Endodermal cell (in vitro differentiated cells): Measurements from ENCODE around the gene MYL11. TPM values are rescaled to one million over a fixed set of nuclear protein-coding genes. Genes with fewer than 3 reads are reported as not detected.

ENCODE experiments used
- DNase-seq: peaks from one replicate; pipeline ENCODE4 v3.0.0-alpha.2; 2017
- H3K27ac ChIP-seq: 2 replicates; pipeline ENCODE4 v1.5.1; 2013; ENCODE audit warnings: mild to moderate bottlenecking, low read depth, low read length, moderate library complexity
- H3K27me3 ChIP-seq: 2 replicates; pipeline ENCODE4 v1.6.1; 2013; ENCODE audit warnings: mild to moderate bottlenecking, low read length, moderate library complexity; ENCODE audit not compliant: insufficient read depth, control insufficient read depth, poor library complexity, severe bottlenecking
- H3K36me3 ChIP-seq: 2 replicates; pipeline ENCODE4 v1.7.0; 2013; ENCODE audit warnings: mild to moderate bottlenecking, low read length, moderate library complexity; ENCODE audit not compliant: control insufficient read depth, insufficient read depth
- H3K4me1 ChIP-seq: one replicate; pipeline ENCODE4 v1.7.0; 2013; ENCODE audit warnings: low read length; ENCODE audit not compliant: control insufficient read depth, insufficient read depth
- H3K4me3 ChIP-seq: 2 replicates; pipeline ENCODE4 v1.5.1; 2013; ENCODE audit warnings: mild to moderate bottlenecking, low read length, moderate library complexity
- H3K9ac ChIP-seq: 2 replicates; pipeline ENCODE4 v1.6.1; 2013; ENCODE audit warnings: mild to moderate bottlenecking, low read length, moderate library complexity; ENCODE audit not compliant: poor library complexity, severe bottlenecking; ENCODE audit errors: extremely low read depth
- H3K9me3 ChIP-seq: 2 replicates; pipeline ENCODE4 v1.6.1; 2013; ENCODE audit warnings: mild to moderate bottlenecking, low read length, moderate library complexity; ENCODE audit not compliant: control insufficient read depth
- H3K27ac Mint-ChIP-seq: 2 replicates; pipeline ENCODE4 v1.8.0; 2020; ENCODE audit warnings: mixed read lengths
- H3K27me3 Mint-ChIP-seq: 2 replicates; pipeline ENCODE4 v1.8.0; 2021; ENCODE audit warnings: mild to moderate bottlenecking, mixed read lengths; ENCODE audit not compliant: insufficient read depth
- H3K36me3 Mint-ChIP-seq: 2 replicates; pipeline ENCODE4 v1.8.0; 2020; ENCODE audit warnings: low read depth, mixed read lengths
- H3K4me1 Mint-ChIP-seq: 2 replicates; pipeline ENCODE4 v1.8.0; 2020; ENCODE audit warnings: mixed read lengths
- H3K4me3 Mint-ChIP-seq: 2 replicates; pipeline ENCODE4 v1.8.0; 2020; ENCODE audit warnings: mild to moderate bottlenecking, moderate library complexity, mixed read lengths
- H3K9me3 Mint-ChIP-seq: 2 replicates; pipeline ENCODE4 v1.8.0; 2020; ENCODE audit warnings: mild to moderate bottlenecking, mixed read lengths
- WGBS, 2 experiments: methylation state at CpG; one replicate each; pipeline versions ENCODE4 v1.1.5 to v1.1.7; 2013; ENCODE audit warnings: missing lambda C conversion rate in 2 of 2, mixed read lengths in 1 of 2; ENCODE audit not compliant: insufficient coverage in 1 of 2, insufficient read length in 1 of 2; 5-methylcytosine and 5-hydroxymethylcytosine counted together
- total RNA-seq, 2 donors: library from RNA; stranded (reverse); fragmentation: NEBNext Ultra II Directional in 1 of 2; extraction: Animal tissue kit (Norgen Biotek cat#: 25700) in 1 of 2; gene quantifications; 2 replicates in 1 of 2; 3 replicates in 1 of 2; pipeline ENCODE4 v1.2.1, GENCODE V29; 2021
- TF ChIP-seq, protein P1 (sequence below): fragments of 200-600 bp; sonication (generic); conservative IDR thresholded peaks from 2 replicates; pipeline ENCODE4 v1.5.0; 2021; ENCODE audit warnings: antibody characterized with exemption, mild to moderate bottlenecking

The MYL11 gene
- total RNA-seq, 2 donors from 2014 or later: 1.2 TPM; not detected in 1

DNA sequence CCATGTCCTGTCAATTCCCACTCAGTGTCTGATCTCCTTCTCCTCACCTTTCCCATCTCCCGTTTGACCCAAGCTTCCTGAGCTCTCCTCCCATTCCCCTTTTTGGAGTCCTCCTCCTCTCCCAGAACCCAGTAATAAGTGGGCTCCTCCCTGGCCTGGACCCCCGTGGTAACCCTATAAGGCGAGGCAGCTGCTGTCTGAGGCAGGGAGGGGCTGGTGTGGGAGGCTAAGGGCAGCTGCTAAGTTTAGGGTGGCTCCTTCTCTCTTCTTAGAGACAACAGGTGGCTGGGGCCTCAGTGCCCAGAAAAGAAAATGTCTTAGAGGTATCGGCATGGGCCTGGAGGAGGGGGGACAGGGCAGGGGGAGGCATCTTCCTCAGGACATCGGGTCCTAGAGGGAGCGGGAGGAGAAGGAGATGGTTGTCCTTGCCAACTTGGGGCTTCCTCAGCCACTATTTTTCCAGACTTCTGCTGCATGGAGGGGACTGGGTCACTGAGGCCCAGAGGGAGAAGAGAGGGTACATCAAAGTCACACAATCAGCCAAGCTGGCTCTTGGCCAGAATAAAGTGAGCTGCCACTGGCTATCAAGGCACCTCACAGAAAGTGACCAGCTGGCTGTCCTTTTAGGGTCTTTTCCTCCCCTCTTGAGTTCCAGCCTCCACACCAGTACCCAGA, 2.4 kb upstream of the MYL11 start:
- peak; percentile 35 for DNase-seq
- Mint-ChIP-seq H3K4me3 (peak overlapping the region; percentile 60), H3K27me3 (no peaks in the 10 kb centered on the region), H3K4me1 (peaks cover 37% of the 10 kb centered on the region), H3K9me3 (no peaks in the 10 kb centered on the region), H3K27ac (no peak overlapping the region), H3K36me3 (no peaks in the 10 kb centered on the region)
- Histone ChIP-seq H3K27ac (no peak overlapping the region), H3K27me3 (no peaks in the 10 kb centered on the region), H3K36me3 (peaks cover 3% of the 10 kb centered on the region), H3K9me3 (no peaks in the 10 kb centered on the region), H3K4me1 (peaks cover 10% of the 10 kb centered on the region), H3K9ac (no peak overlapping the region), H3K4me3 (no peak overlapping the region)
- 90 to 94% methylated on average over 3 to 6 of the region's 6 CpGs for WGBS, 2 experiments
- TF ChIP-seq, protein P1, sequence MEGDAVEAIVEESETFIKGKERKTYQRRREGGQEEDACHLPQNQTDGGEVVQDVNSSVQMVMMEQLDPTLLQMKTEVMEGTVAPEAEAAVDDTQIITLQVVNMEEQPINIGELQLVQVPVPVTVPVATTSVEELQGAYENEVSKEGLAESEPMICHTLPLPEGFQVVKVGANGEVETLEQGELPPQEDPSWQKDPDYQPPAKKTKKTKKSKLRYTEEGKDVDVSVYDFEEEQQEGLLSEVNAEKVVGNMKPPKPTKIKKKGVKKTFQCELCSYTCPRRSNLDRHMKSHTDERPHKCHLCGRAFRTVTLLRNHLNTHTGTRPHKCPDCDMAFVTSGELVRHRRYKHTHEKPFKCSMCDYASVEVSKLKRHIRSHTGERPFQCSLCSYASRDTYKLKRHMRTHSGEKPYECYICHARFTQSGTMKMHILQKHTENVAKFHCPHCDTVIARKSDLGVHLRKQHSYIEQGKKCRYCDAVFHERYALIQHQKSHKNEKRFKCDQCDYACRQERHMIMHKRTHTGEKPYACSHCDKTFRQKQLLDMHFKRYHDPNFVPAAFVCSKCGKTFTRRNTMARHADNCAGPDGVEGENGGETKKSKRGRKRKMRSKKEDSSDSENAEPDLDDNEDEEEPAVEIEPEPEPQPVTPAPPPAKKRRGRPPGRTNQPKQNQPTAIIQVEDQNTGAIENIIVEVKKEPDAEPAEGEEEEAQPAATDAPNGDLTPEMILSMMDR: no peak

DNA sequence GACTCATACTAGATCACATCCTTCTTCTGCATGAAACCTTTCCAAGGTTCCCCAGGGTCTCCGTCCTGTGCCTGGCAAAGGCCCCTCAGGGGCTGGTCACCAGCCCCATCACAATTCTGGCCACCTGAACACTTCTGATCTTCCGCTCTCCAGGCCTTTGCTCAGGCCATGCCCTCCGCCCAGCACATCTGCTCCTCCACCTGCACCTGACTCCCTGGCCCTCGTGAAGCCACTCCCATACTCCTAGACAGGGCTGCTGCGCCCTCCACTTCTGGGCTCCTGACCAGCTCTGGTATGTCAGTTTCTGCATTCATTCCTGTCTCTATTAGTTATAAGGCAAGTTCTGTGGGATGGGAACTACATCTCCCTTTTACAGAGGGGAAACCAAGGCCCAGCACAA, 1.9 kb upstream of the MYL11 start:
- DNase-seq: peak; percentile 40
- H3K36me3 Mint-ChIP-seq: no peaks in the 10 kb centered on the region
- no peak overlapping the region for H3K4me3 Mint-ChIP-seq
- 84 to 86% methylated on average over 3 to 5 of the region's 5 CpGs for WGBS, 2 experiments
- Histone ChIP-seq H3K27ac (no peak overlapping the region), H3K27me3 (no peaks in the 10 kb centered on the region), H3K9me3 (no peaks in the 10 kb centered on the region), H3K4me3 (no peak overlapping the region), H3K36me3 (no peaks in the 10 kb centered on the region), H3K4me1 (peaks cover 9% of the 10 kb centered on the region), H3K9ac (no peak overlapping the region)
- H3K9me3 Mint-ChIP-seq: no peaks in the 10 kb centered on the region
- H3K27me3 Mint-ChIP-seq: no peaks in the 10 kb centered on the region
- H3K4me1 Mint-ChIP-seq: peaks cover 35% of the 10 kb centered on the region
- H3K27ac Mint-ChIP-seq: no peak overlapping the region
- TF ChIP-seq, protein P1: no peak

DNA sequence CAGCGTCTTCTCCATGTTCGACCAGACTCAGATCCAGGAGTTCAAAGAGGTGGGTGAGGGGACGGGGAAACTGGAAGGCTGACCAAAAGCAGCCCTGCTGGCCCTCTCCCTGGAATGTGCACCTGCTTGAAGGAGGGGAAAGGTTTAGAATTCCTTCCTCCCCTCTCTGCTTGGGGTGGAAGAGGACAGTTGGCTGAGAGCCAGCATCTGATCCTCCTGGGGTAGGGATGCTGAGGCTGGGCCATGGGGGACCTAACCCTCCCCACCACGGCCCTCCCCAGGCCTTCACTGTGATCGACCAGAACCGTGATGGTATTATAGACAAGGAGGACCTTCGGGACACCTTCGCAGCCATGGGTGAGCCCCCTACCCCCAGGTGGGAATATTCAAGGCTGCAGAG, 1.3 kb downstream of the MYL11 start:
- H3K27ac Mint-ChIP-seq: peak overlapping the region; percentile 78
- H3K4me3 Mint-ChIP-seq: no peak overlapping the region

More for the DNA sequence above, 1.3 kb downstream of the MYL11 start:
- Histone ChIP-seq H3K27me3 (no peaks in the 10 kb centered on the region), H3K9ac (no peak overlapping the region), H3K4me1 (peaks cover 6% of the 10 kb centered on the region), H3K9me3 (no peaks in the 10 kb centered on the region), H3K27ac (no peak overlapping the region), H3K4me3 (no peak overlapping the region), H3K36me3 (peaks cover 8% of the 10 kb centered on the region)
- H3K27me3 Mint-ChIP-seq: no peaks in the 10 kb centered on the region
- no peaks in the 10 kb centered on the region for H3K9me3 Mint-ChIP-seq
- TF ChIP-seq, protein P1: no peak
- peaks cover 18% of the 10 kb centered on the region for H3K4me1 Mint-ChIP-seq
- peaks cover 3% of the 10 kb centered on the region for H3K36me3 Mint-ChIP-seq
- 89 to 98% methylated on average over 4 to 8 of the region's 8 CpGs for WGBS, 2 experiments
- peak; percentile 65 for DNase-seq
